ENCODE results near the gene GRB2. TPM values are rescaled to one million over a fixed set of nuclear protein-coding genes. Genes with fewer than 3 reads are reported as not detected.
A peak's percentile ranks its signal among the peaks of the same experiment; 100 is the strongest.

GRB2 gene
- total RNA-seq, 1 donor from 2014 or later, result 95.0 TPM

DNA sequence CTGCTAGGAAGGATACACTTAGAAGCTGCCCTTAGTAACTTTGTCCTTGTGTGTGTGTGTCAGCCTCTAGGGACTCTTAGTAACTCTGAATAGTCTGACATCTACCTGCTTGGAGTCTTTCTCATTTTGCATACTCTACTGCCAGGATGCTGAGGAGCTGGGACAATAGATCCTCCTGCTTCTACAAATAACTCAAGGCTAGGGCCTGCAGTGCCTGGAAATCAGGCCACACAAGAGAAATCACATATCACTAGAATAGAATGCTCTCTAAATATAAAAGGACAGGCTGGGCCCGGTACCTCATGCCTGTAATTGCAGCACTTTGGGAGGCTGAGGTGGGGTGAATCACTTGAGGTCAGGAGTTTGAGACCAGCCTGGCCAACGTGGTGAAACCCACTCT, 77.7 kb downstream of the GRB2 start:
- H3K27me3 Mint-ChIP-seq (ENCODE audit: unreplicated experiment), result peaks cover 2% of the 10 kb centered on the region
- no peaks in the 10 kb centered on the region for H3K9me3 Mint-ChIP-seq (ENCODE audit: unreplicated experiment)
- no peaks in the 10 kb centered on the region for H3K36me3 Mint-ChIP-seq (ENCODE audit: low read depth, unreplicated experiment)
- H3K4me3 Mint-ChIP-seq (ENCODE audit: unreplicated experiment), result no peak overlapping the region
- peaks cover 20% of the 10 kb centered on the region for H3K4me1 Mint-ChIP-seq (ENCODE audit: unreplicated experiment)
- TF ChIP-seq, protein P1, sequence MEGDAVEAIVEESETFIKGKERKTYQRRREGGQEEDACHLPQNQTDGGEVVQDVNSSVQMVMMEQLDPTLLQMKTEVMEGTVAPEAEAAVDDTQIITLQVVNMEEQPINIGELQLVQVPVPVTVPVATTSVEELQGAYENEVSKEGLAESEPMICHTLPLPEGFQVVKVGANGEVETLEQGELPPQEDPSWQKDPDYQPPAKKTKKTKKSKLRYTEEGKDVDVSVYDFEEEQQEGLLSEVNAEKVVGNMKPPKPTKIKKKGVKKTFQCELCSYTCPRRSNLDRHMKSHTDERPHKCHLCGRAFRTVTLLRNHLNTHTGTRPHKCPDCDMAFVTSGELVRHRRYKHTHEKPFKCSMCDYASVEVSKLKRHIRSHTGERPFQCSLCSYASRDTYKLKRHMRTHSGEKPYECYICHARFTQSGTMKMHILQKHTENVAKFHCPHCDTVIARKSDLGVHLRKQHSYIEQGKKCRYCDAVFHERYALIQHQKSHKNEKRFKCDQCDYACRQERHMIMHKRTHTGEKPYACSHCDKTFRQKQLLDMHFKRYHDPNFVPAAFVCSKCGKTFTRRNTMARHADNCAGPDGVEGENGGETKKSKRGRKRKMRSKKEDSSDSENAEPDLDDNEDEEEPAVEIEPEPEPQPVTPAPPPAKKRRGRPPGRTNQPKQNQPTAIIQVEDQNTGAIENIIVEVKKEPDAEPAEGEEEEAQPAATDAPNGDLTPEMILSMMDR (IDR thresholded peaks at IDR 0.05; ENCODE audit: unreplicated experiment), result no peak
- no peak overlapping the region for H3K27ac Mint-ChIP-seq (ENCODE audit: unreplicated experiment)
- DNase-seq (ENCODE audit: low spot score), result no peak

DNA sequence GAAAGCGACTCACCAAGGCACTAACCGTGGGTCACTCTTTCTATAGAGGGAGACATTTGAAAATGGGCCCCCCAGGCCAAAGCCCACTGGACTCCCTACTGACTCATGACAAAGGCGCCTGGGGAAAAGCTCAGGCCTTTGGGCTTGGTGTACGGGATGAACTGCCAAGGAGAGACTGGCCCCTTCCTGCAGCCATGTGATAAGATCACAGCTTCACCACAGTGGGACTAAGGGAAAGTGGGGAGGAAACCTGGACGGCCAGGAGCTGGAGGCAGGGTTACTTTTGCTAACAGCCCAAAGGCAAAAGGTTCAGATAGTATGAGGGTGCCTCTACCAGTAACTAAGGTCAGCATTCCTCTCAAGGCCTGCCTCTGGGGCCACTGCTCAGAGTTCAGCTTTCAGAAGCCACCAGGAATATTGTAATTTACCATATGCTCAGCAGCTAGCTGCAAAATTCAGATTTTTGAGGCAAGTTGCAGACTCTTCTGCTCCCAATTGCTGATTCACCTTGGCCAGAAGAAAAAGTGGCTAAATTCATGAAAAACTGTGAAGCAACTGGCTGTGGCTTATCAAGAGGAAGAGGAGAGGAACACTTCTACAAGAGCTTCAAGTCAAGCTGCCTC, 79.1 kb downstream of the GRB2 start:
- Mint-ChIP-seq H3K36me3 (ENCODE audit: low read depth, unreplicated experiment) (no peaks in the 10 kb centered on the region), H3K27ac (ENCODE audit: unreplicated experiment) (no peak overlapping the region), H3K4me3 (ENCODE audit: unreplicated experiment) (no peak overlapping the region), H3K9me3 (ENCODE audit: unreplicated experiment) (no peaks in the 10 kb centered on the region), H3K27me3 (ENCODE audit: unreplicated experiment) (peaks cover 2% of the 10 kb centered on the region), H3K4me1 (ENCODE audit: unreplicated experiment) (peaks cover 20% of the 10 kb centered on the region)
- TF ChIP-seq, protein P1 (IDR thresholded peaks at IDR 0.05; ENCODE audit: unreplicated experiment), result no peak
- no peak for DNase-seq (ENCODE audit: low spot score)

DNA sequence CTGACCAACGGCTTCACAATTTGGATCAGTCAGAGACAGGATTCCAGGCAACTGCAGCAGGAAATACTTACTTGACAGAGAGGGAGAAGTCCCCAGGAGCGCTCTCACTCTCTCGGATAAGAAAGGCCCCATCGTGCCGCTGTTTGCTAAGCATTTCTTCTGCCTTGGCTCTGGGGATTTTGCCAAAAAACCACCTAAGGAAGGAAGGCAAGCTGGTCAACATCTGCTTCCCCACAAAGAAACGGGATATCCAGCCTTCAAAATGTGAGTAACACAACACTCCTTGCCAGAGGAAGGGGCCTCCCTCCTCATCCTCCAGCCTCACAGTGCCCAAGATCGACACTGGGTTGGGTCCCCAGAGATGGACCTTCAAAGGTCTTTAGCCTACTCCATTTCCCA, 79.7 kb downstream of the GRB2 start:
- TF ChIP-seq, protein P1 (IDR thresholded peaks at IDR 0.05; ENCODE audit: unreplicated experiment), result no peak
- Mint-ChIP-seq H3K4me3 (ENCODE audit: unreplicated experiment) (peak overlapping the region; percentile 50), H3K36me3 (ENCODE audit: low read depth, unreplicated experiment) (no peaks in the 10 kb centered on the region), H3K4me1 (ENCODE audit: unreplicated experiment) (peaks cover 20% of the 10 kb centered on the region), H3K27ac (ENCODE audit: unreplicated experiment) (peak overlapping the region; percentile 89), H3K27me3 (ENCODE audit: unreplicated experiment) (peaks cover 2% of the 10 kb centered on the region), H3K9me3 (ENCODE audit: unreplicated experiment) (no peaks in the 10 kb centered on the region)
- no peak for DNase-seq (ENCODE audit: low spot score)

DNA sequence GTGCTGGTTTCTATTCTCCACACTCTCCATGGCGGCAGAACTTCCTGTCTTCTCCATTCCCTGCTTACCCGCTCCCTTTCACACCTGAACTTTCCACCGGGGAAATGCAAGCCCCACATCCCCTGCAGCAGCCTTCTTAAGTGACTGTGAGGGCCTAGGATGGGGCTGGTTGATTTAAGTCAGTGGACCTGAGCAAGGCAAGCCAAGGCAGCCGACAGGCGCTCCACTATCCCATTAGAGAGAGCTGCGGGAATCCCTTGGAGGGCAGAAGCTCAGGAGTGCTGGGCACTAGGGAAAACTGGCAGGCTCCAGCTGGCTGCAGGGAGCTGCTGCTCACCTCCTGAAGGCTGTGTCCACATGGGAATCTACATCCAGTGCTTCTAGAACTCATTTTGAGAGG, 80.1 kb downstream of the GRB2 start:
- H3K4me1 Mint-ChIP-seq (ENCODE audit: unreplicated experiment), result peaks cover 20% of the 10 kb centered on the region
- H3K27me3 Mint-ChIP-seq (ENCODE audit: unreplicated experiment), result peaks cover 2% of the 10 kb centered on the region
- TF ChIP-seq, protein P1 (IDR thresholded peaks at IDR 0.05; ENCODE audit: unreplicated experiment), result no peak
- H3K4me3 Mint-ChIP-seq (ENCODE audit: unreplicated experiment), result peak overlapping the region; percentile 59
- no peak for DNase-seq (ENCODE audit: low spot score)
- peak overlapping the region; percentile 89 for H3K27ac Mint-ChIP-seq (ENCODE audit: unreplicated experiment)
- peaks cover 3% of the 10 kb centered on the region for H3K36me3 Mint-ChIP-seq (ENCODE audit: low read depth, unreplicated experiment)
- no peaks in the 10 kb centered on the region for H3K9me3 Mint-ChIP-seq (ENCODE audit: unreplicated experiment)

DNA sequence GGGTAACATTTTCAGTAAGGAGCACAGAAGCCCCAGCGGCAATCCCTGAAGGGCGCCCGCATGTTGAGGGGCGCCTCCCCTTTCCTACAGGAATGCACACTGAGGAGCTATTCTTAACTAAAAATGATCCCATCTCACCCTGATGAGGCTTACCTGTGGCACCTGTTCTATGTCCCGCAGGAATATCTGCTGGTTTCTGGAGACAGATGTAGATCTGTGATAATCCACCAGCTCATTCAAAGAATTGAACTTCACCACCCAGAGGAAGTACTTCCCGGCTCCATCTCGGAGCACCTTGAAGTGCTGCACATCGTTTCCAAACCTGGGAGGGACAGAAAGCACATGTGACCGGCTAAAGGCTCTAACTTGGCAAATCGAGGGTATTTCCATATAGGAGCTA, 84.0 kb downstream of the GRB2 start:
- Mint-ChIP-seq H3K9me3 (ENCODE audit: unreplicated experiment) (no peaks in the 10 kb centered on the region), H3K36me3 (ENCODE audit: low read depth, unreplicated experiment) (peaks cover 9% of the 10 kb centered on the region), H3K27ac (ENCODE audit: unreplicated experiment) (no peak overlapping the region), H3K4me3 (ENCODE audit: unreplicated experiment) (no peak overlapping the region), H3K4me1 (ENCODE audit: unreplicated experiment) (peaks cover 20% of the 10 kb centered on the region), H3K27me3 (ENCODE audit: unreplicated experiment) (peaks cover 7% of the 10 kb centered on the region)
- no peak for DNase-seq (ENCODE audit: low spot score)
- TF ChIP-seq, protein P1 (IDR thresholded peaks at IDR 0.05; ENCODE audit: unreplicated experiment), result no peak

Measured in endothelial cell (in vitro differentiated cells).